Measurements from ENCODE around the gene SPEM3. TPM values are rescaled to one million over a fixed set of nuclear protein-coding genes. Genes with fewer than 3 reads are reported as not detected.
"Not testable (repeated sequence)": the region's sequence is repeated elsewhere in the genome, so short reads cannot be mapped to it uniquely, and the experiment has no call there.

SPEM3 gene
- total and polyA plus RNA-seq, 2 of the 4 experiments (the other 2 are of a cell fraction) = not detected

GRCh38 chr17:7468804-7469389, 40.2 kb downstream of the SPEM3 start:
- ATAC-seq (ENCODE audit: low read depth) = peak; percentile 40

GRCh38 chr17:7469843-7470242, 41.2 kb downstream of the SPEM3 start:
- H2AK9ac ChIP-seq (replicated peaks; ENCODE audit: low read depth, low read length, poor library complexity); in situ Hi-C loops (cut with MboI; ENCODE audit: low sequenced_read_pairs); POLR2A ChIA-PET (ENCODE audit: unreplicated experiment); H2BK5ac ChIP-seq (ENCODE audit: low read depth, low read length, poor library complexity, severe bottlenecking); H3K23ac ChIP-seq (ENCODE audit: low read depth, low read length); H3K56ac ChIP-seq (ENCODE audit: extremely low read depth, insufficient read depth, low read length); H3K9me3 ChIP-seq (ENCODE audit: control insufficient read depth, insufficient read depth, low read length); ATAC-seq (ENCODE audit: low read depth); H2AK5ac ChIP-seq (ENCODE audit: low read depth, low read length); H3K18ac ChIP-seq (ENCODE audit: low read depth, low read length); H2AFZ ChIP-seq (replicated peaks; ENCODE audit: low read length, poor library complexity); H2BK120ac ChIP-seq (ENCODE audit: low read depth, low read length); H3K4me3 ChIP-seq (ENCODE audit: insufficient read depth, low read depth, low read length); H2BK20ac ChIP-seq (ENCODE audit: low read depth, low read length); H3K9ac ChIP-seq (ENCODE audit: low read depth, low read length); BruUV-seq (replicated peaks); H3K14ac ChIP-seq (replicated peaks; ENCODE audit: low read depth, low read length); H3K4ac ChIP-seq (ENCODE audit: low read depth, low read length); H4K91ac ChIP-seq (ENCODE audit: insufficient read depth, low read depth, low read length); H4K5ac ChIP-seq (ENCODE audit: low read depth, low read length); H2BK15ac ChIP-seq (ENCODE audit: low read depth, low read length); H3K27me3 ChIP-seq (ENCODE audit: control insufficient read depth, insufficient read depth, low read length); DNase-seq; H4K8ac ChIP-seq (ENCODE audit: low read depth in 2 of 2, low read length in 2 of 2); dilution Hi-C loops (cut with HindIII; ENCODE audit: low sequenced_read_pairs, unreplicated experiment); H3K27ac ChIP-seq (ENCODE audit: insufficient read depth, low read length); intact Hi-C loops (cut with micrococcal nuclease); H3K4me2 ChIP-seq (ENCODE audit: low read depth, low read length): not testable (repeated sequence)
- Histone ChIP-seq H4K20me1 (ENCODE audit: insufficient read depth, low read length) (peaks cover 85% of the 10 kb centered on the region), H3K4me1 (ENCODE audit: control insufficient read depth, insufficient read depth, low read length) (peaks cover 12% of the 10 kb centered on the region; the same call in 1 of the 2 replicates), H3K36me3 (ENCODE audit: control insufficient read depth, insufficient read depth, low read length) (peaks cover 21% of the 10 kb centered on the region), H3K79me1 (ENCODE audit: low read depth in 1 of 2, low read length in 2 of 2) (peaks cover 9 to 83% of the 10 kb centered on the region in 2 experiments), H3K9me1 (ENCODE audit: insufficient read depth, low read length) (peaks cover 33% of the 10 kb centered on the region)
- CTCF ChIA-PET = interaction anchor here (0.7 kb wide), 1 partner anchor 154 kb away, joined by 3 read pairs; no protein-coding TSS in a partner anchor
- no CpG with 5 or more reads among the region's 12 CpGs for WGBS, 2 experiments (ENCODE audit: extremely low coverage in 2 of 2, insufficient read length in 1 of 2)

More at GRCh38 chr17:7468804-7469389, 40.2 kb downstream of the SPEM3 start:
- no peaks in the 10 kb centered on the region for H3K27me3 ChIP-seq (ENCODE audit: control insufficient read depth, insufficient read depth, low read length)
- H3K36me3 ChIP-seq (ENCODE audit: control insufficient read depth, insufficient read depth, low read length) = peaks cover 23% of the 10 kb centered on the region
- no peak overlapping the region for H4K5ac ChIP-seq (ENCODE audit: low read depth, low read length)
- peaks cover 27% of the 10 kb centered on the region for H3K9me1 ChIP-seq (ENCODE audit: insufficient read depth, low read length)
- no peak overlapping the region for H2AK5ac ChIP-seq (ENCODE audit: low read depth, low read length)
- no peak overlapping the region for H2AFZ ChIP-seq (replicated peaks; ENCODE audit: low read length, poor library complexity)
- H3K18ac ChIP-seq (ENCODE audit: low read depth, low read length) = no peak overlapping the region
- 0 out of 2 replicates have a peak overlapping the region, but pooled peaks have one; percentile 15 for H3K23ac ChIP-seq (ENCODE audit: low read depth, low read length)
- no peak overlapping the region for H2BK120ac ChIP-seq (ENCODE audit: low read depth, low read length)
- H2BK5ac ChIP-seq (ENCODE audit: low read depth, low read length, poor library complexity, severe bottlenecking) = no peak overlapping the region
- H3K27ac ChIP-seq (ENCODE audit: insufficient read depth, low read length) = no peak overlapping the region
- TF ChIP-seq CEBPB (IDR thresholded peaks at IDR 0.05; ENCODE audit: low read depth, low read length) = peak; percentile 38
- no peak for TF ChIP-seq USF2 (IDR thresholded peaks at IDR 0.05; ENCODE audit: low read depth, low read length)
- WGBS, 2 experiments (ENCODE audit: extremely low coverage in 2 of 2, insufficient read length in 1 of 2) = 33% methylated on average over 4 of the region's 12 CpGs; no CpG with 5 or more reads in 1 of the 2 experiments
- no peaks in the 10 kb centered on the region for H3K9me3 ChIP-seq (ENCODE audit: control insufficient read depth, insufficient read depth, low read length)
- in situ Hi-C loops (cut with MboI; ENCODE audit: low sequenced_read_pairs) = no loop called here
- H3K79me1 ChIP-seq (ENCODE audit: low read depth in 1 of 2, low read length in 2 of 2) = peaks cover 9 to 79% of the 10 kb centered on the region in 2 experiments
- H2BK20ac ChIP-seq (ENCODE audit: low read depth, low read length) = no peak overlapping the region
- no peak overlapping the region for H2BK15ac ChIP-seq (ENCODE audit: low read depth, low read length)
- no peak overlapping the region for H3K14ac ChIP-seq (replicated peaks; ENCODE audit: low read depth, low read length)
- no peak overlapping the region for H3K4ac ChIP-seq (ENCODE audit: low read depth, low read length)
- peak overlapping the region; percentile 52 for H2AK9ac ChIP-seq (replicated peaks; ENCODE audit: low read depth, low read length, poor library complexity)
- H3K9ac ChIP-seq (ENCODE audit: low read depth, low read length) = no peak overlapping the region
- no peak overlapping the region for H3K4me2 ChIP-seq (ENCODE audit: low read depth, low read length)
- H3K56ac ChIP-seq (ENCODE audit: extremely low read depth, insufficient read depth, low read length) = no peak overlapping the region
- no peak overlapping the region for H4K8ac ChIP-seq (ENCODE audit: low read depth in 2 of 2, low read length in 2 of 2)
- no peak for DNase-seq
- H3K4me1 ChIP-seq (ENCODE audit: control insufficient read depth, insufficient read depth, low read length) = peaks cover 12% of the 10 kb centered on the region; the same call in 1 of the 2 replicates
- ChIA-PET POLR2A (ENCODE audit: unreplicated experiment) (interaction anchor here (0.5 kb wide), 1 partner anchor 28 kb away, joined by 8 read pairs; no protein-coding TSS in a partner anchor), CTCF (no interaction called here)
- dilution Hi-C loops (cut with HindIII; ENCODE audit: low sequenced_read_pairs, unreplicated experiment) = no loop called here
- H3K4me3 ChIP-seq (ENCODE audit: insufficient read depth, low read depth, low read length) = no peak overlapping the region
- no peak overlapping the region for H4K91ac ChIP-seq (ENCODE audit: insufficient read depth, low read depth, low read length)
- intact Hi-C loops (cut with micrococcal nuclease) = no loop called here
- peaks cover 76% of the 10 kb centered on the region for H4K20me1 ChIP-seq (ENCODE audit: insufficient read depth, low read length)
- no TSS peak for BruUV-seq (replicated peaks)
